GM21619 (cell line): Measurements from ENCODE around the gene DLX3.

ENCODE experiments used
- ATAC-seq: cut with Tn5 transposase; IDR thresholded peaks from one replicate; pipeline ENCODE4 v1.9.1; 2021; ENCODE audit not compliant: unreplicated experiment

Gene DLX3

GRCh38 chr17:49992933-49993422, 2.0 kb downstream of the DLX3 start:
- no peak for ATAC-seq

DNA sequence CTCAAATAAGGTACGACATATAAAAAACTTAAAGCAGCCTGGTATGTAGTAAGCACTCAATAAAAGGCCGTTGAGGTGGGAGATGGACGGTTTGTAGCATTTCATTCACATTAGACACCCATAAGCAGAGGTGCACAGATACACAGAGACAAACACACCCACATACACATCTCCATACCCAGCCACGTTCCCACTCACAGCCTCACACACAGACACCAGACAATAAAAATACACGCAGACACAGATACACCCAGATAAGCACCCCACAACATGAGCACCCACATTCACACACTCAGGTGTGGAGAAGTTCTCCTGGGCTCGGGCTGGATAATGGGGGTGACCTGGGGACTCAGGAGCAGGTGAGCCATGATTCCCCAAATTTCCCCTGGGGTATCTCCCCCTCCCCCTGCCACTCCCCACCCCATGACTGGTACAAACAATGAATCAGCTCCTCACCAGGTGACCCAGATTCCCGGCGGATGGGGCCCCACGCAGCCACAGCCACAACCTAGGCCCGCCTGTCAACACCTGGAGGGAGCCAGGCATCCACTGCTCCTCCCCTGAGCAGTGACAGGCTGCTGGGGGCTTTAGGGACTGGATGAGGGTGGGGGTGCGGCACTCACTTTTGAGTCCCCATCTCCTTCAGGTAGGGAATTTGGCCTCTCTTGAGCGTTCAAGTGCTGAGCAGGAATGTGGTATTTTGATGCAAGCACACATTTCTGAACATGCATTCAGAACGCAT, 2.7 kb downstream of the DLX3 start:
- ATAC-seq: no peak

- ATAC-seq: no peak
These were observed 3.6 kb downstream of the DLX3 start for GRCh38 chr17:49991409-49991808.

DNA sequence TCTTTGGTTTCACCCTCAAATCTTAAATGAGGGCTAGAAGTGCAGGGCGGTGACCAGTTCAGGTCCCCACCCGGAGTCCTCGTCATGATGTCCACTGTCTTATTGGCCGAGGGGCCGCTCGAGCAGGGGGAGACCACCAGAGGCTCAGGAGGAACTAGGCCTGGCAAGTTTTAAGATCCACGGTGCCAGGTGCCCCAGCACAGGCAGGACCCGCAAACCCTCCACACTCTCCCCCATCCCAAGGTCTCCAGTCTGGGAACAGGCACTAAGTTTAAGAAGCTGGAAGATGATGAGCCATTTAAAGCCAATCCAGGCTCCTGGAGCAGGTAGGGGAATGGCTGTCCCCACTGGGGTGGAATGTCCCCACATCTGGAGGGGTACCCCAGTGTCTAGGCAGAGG, 4.1 kb downstream of the DLX3 start:
- ATAC-seq: no peak

GRCh38 chr17:49990331-49990730, 4.7 kb downstream of the DLX3 start:
- no peak for ATAC-seq

DNA sequence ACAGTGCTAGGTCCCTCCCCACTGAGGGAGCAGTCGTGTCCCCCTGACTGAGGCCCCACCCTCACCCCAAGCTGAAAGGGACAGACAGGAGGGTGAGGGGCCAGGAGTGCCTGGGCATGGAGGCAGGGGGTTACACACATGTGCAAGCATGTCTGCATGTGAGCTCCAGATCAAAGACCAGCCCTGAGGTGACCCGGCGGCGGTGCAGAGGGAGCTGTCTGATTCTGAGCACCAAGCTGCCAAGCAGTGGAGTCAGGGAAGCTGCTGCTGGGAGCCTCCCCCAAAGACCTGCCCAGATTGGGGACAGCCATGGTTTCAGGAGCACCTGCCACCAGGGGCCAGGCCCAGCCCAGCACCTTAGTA, 5.5 kb downstream of the DLX3 start:
- ATAC-seq: no peak

GRCh38 chr17:49987681-49988441, 7.2 kb downstream of the DLX3 start:
- ATAC-seq: no peak

- no peak for ATAC-seq
These were observed 7.8 kb downstream of the DLX3 start for GRCh38 chr17:49987290-49987585.

DNA sequence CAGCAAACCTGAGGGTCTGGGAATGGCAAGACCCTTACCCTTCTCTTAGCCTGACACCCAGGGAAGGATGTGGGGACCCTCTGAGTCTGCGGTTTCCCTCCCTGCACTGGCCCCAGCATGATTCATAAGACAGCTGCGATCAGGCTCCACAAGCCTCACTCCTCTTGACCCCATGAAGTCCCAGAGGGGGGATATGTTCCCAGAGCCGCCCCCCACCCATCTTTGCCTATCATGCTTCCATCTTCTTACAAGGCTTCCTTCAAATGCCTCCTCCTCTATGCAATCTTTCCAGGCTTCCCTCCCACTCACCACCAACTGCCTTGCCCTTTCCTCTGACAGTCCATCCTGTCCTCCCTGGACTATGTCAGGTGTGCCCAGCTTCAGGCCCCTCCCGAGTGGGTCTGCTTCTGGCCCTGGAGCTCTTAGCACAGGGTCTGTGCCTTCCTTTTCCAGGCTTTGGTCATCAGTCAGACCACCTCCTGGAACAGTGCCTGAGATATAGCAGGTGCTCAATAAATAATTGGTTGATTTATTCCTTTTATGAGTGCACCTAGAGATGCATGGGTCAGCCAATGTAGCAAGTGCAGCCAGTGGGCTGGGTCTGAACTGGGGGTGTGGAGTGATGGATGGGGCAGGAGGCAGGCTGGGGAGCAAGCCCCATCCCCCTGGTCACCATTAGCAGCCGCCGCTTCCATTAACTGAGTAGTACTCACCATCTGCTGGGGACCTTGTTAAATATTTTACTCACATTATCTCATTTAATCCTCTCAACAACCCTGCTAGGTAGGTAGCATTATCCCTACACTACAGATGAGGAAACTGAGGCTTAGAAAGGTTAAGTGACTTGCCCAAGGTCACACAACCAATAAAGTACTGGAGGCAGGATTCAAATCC, 8.4 kb downstream of the DLX3 start:
- no peak for ATAC-seq

- ATAC-seq: no peak
These were observed 9.6 kb downstream of the DLX3 start for GRCh38 chr17:49985310-49985990.

DNA sequence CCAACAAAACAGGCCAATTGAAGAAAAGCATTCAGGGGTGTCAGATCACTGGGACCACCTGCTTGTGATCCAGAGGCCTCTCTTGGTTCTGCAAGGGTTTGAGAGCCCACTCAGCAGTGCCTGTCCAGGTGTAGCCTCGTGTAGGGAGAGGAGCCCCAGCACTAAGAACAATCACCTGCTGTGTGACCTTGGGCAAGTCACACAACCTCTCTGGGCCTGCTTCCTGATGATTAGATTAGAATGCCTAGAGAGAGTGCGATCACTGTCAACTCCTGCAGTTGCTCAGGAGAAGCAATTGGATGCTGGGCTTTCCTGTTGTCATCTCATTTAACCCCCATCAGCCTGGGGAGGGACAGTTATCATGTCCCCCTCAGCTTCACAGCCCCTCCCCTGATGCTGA, 10.2 kb downstream of the DLX3 start:
- no peak for ATAC-seq

GRCh38 chr17:49984283-49984682, 10.7 kb downstream of the DLX3 start:
- ATAC-seq: no peak

GRCh38 chr17:49980703-49981197, 14.3 kb downstream of the DLX3 start:
- ATAC-seq: no peak

DNA sequence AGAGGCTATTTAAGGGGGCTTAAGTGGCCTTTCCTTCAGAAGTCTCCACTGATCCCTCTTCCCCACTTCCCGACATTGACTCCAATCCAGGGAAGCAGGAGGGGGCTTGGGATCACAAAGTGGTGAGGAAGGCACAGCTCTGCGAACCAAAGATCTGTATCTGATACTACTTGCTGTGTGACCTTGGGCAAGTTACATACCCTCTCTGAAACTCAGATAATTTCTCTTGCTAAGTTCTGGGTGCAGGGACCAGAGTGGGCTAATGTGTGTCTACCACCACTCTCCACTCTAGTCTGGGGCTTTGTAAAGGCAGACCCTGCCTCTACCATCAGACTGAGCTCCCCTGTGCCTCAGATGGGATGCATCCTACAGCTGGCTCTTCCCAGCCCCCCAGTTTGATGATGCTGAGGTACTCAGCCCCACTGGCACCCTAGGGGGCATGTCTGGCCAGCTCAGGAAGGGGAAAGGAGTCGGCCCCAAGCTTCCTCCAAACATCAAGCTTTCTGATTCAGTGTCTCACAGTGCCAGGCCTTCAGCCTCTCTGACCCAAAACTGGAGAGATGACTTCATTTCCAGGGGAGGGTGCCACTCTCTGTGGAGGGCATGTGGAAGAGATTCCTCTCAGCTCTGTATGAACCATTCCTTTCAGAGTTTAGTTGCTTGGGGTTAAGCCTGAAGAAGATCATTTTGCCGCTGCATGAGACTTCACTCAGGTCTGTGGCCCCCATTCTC, 15.1 kb downstream of the DLX3 start:
- ATAC-seq: no peak

DNA sequence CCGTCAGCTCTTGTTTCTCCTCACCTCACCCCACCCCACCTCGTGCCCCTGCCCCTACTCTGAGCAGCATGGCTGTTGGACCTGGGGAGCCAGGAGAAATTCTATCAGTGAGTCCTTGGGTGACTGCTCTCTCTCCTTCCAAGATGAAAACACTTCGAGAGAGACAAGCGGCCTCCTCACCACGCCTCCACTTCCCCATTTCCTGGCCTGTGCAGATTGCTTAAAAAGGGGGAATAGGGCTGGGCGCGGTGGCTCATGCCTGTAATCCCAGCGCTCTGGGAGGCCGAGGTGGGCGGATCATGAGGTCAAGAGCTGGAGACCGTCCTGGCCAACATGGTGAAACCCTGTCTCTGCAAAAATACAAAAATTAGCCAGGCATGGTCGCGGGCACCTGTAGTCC, 16.5 kb downstream of the DLX3 start:
- ATAC-seq: no peak

DNA sequence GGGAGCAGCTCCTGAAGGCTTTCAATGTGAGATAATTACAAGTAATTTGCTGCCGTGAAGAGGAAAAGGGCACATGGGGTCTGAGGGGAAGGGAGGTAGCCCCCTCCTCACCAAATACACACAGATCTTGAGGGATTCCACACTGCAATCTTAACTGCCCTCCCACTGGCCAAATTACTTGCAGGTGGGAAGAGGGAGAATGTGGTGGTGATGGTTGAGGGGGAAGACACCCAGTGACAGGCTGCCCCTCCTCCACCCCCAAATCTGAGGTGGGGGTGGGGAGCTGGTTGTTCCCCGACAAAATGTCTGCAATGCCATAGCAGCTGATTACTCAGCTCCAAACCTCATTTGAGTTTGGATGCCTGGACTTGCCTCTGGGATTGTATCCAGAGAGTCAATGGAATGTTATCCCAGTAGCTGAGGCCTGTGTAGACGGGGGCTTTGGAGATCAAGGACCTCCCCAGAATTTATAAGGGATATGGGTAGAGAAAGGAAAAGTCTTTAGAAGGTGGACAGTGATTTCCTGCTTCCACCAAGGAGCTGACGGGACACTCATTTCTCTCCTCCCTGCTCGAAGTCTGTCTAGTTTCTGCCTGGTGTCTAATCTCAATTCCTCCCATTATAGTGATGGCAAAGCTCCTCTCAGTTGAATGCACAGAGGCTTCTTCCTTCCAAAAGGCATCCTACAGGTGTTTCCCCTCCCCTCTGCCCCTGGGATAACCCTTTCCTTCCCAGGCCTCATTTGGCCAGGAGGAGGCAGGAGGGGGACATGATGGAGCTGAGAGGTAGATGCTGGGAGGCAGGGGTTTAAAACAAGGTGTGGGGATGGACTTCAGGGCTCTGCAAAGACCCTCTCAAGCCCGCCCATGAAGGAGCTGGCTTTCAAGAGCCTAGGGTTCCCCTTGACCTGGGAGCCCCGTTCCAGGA, 17.3 kb downstream of the DLX3 start:
- ATAC-seq: no peak

DNA sequence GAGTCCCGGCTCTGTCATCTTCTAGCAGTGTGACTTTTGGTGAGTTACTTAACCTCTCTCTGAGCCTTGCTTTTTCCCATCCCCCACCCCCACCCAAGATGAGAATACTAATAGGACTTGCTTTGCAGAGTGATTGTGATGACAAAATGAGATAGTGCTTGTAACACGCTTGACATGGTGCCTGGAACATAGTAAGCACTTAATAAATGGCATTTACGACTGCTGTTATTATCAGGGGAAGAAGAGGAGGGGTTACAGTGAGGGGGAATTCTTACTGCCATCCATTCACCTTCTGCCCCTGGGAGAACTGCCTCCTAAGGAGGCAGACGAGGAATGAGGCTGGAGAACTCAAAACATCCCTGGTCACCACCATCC, 18.2 kb downstream of the DLX3 start:
- ATAC-seq: no peak

- no peak for ATAC-seq
These were observed 18.7 kb downstream of the DLX3 start for GRCh38 chr17:49976163-49976827.

- ATAC-seq: no peak
These were observed 19.5 kb downstream of the DLX3 start for GRCh38 chr17:49975531-49975930.
